ENCODE data around the gene GSG1L.
"Not testable (repeated sequence)": the region's sequence is repeated elsewhere in the genome, so short reads cannot be mapped to it uniquely, and the experiment has no call there.

Gene GSG1L

DNA sequence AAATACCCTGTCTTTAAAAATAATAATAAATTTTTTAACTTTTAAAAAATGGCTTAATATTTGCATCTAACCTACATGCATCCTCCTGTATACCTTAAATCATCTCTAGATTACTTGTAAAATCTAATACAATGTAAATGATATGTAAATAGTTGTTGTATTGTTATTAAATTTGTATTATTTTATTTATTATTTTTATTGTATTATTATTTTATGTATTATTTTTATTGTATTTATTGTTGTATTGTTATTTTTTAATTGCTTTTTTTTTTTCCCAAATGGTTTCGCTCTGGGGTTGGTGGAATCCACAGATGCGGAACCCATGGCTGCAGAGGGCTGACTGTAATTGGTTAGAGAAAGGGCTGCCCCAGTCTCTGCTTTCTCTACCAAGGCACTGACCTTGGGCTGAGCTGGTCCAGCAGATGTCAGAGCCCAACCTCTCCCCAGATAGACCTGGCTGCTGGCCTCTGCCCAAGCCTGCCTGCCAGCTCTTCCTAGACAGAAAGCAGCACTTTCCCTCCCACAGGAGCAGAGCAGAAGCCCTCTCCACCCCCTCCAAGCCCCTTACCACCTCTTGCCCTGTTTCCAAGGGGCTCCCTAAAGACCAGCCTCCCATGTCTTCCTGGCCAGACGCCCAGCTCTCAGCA, 183.8 kb downstream of the GSG1L start:
- H3K4me3 ChIP-seq (ENCODE audit: low read depth, low read length) = no peak overlapping the region
- DNase-seq (ENCODE audit: low read depth) = no peak

DNA sequence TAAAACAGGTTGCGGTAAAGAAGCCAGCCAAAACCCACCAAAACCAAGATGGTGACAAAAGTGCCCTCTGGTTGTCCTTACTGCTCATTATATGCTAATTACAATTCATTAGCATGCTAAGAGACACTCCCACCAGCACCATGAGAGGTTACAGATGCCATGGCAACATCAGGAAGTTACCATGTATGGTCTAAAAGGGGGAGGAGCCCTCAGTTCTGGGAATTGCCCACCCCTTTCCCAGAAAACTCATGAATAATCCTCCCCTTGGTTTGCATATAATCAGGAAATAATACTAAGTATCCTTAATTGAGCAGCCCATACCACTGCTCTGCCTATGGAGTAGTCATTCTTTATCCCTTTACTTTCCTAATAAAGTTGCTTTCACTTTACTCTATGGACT, 190.9 kb downstream of the GSG1L start:
- not testable (repeated sequence) for H3K4me3 ChIP-seq (ENCODE audit: low read depth, low read length); DNase-seq (ENCODE audit: low read depth)

DNA sequence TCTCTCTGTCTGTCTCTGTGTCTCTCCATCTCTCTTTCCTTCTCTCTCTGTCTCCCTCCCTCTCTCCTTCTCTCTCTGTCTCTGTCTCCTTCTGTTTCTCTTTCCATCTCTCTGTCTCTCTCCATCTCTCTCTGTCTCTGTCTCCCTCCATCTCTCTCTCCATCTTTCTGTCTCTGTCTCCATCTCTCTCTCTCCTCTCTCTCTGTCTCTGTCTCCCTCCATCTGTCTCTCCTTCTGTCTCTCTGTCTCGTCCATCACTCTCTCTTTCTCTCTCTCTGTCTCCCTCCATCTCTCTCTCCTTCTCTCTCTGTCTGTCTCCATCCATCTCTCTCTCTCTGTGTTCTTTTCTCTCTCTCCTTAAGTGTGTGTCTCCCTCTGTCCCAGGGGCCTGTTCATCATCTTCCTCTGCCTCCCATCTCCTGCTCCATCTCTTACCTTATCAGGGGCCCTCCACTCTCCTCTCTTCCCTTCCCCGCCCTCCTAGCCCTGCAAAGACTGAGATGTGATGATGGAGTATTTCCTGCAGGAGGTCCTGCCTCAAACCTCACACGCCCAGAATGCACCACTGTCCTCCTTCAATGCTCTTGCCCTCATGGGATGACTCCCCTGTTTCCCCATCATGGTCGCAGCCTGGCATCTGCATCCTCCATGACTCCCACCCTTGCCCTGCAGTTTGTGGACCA, 193.3 kb downstream of the GSG1L start:
- no peak overlapping the region for H3K4me3 ChIP-seq (ENCODE audit: low read depth, low read length)
- DNase-seq (ENCODE audit: low read depth) = no peak

DNA sequence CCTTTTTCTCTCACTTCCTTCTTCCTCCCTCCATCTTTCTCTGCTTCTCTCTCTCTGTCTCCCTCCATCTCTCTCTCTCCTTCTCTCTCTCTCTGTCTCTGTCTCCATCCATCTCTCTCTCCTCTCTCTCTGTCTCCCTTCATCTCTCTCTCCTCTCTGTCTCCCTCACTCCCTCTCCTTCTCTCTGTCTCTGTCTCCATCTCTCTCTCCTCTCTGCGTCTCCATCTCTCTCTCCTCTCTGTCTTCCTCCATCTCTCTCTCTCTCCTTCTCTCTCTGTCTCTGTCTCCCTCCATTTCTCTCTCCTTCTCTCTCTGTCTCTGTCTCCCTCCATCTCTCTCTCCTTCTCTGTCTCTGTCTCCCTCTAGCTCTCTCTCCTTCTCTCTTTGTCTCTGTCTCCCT, 194.1 kb downstream of the GSG1L start:
- no peak for DNase-seq (ENCODE audit: low read depth)
- H3K4me3 ChIP-seq (ENCODE audit: low read depth, low read length) = no peak overlapping the region

DNA sequence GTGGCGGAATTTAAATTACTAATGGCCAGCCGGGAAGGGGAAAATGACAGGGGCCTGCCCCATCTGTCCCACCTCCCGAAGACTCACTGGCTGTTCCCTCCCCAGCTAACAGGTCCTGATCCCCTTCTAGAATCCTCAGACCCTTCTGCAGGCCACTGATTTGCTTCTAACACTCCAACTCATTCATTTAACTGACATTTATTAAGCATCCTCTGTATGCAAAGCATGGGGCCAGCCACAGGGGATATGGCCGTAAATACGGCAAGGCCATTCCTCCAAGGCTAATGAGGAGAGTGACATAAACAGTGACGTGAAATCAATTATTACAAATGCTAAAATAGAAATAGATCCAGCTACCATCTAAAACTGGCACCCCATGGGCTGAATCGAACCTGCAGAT, 195.3 kb downstream of the GSG1L start:
- no peak for DNase-seq (ENCODE audit: low read depth)
- H3K4me3 ChIP-seq (ENCODE audit: low read depth, low read length) = no peak overlapping the region

DNA sequence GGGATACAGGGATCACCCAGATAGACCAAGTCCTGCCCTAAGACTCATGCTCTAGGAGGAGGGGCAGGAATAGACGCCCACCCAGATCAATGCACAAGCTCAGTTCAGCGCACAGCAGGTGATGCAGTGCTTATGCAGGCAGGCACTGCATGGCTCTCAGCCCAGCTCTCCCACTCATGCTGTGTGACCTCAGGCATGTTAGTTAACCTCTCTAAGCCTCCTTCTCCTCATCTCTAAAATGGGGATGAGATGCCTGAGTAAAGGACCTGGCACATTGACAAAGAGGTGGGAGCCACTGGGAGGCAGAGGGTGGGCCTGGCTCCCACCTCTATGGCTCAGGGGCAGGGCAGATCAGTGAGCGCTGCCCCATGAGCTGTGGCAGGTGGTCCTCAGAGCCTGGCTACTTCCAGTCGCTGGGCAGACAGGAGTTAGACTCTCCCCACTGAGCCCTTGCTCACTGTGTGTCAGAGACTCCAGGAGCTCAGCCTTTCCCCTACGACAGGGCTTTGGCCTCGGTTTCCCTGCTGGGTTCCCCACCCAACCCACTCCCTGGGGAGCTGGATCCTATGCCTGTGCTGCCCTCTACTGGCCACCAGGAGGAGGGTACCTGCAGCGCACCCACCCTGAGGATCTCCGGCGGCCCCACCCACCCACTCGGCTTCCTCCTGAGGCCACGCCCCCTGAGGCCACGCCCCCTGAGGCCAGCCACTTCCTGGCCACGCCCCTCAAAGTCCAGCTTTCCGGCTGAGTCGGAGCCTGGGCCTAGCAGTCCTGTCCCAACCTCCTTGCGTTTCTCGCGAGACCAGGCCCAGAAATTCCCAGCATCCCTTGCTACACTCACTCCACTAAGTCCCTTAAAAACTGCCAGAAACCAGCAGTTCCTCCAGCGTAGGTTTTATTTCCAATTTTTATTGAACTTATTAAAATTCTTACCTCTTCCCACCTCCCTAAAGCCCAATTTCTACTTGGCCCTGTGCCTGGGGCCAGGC, 196.1 kb downstream of the GSG1L start:
- H3K4me3 ChIP-seq (ENCODE audit: low read depth, low read length) = no peak overlapping the region
- no peak for DNase-seq (ENCODE audit: low read depth)

DNA sequence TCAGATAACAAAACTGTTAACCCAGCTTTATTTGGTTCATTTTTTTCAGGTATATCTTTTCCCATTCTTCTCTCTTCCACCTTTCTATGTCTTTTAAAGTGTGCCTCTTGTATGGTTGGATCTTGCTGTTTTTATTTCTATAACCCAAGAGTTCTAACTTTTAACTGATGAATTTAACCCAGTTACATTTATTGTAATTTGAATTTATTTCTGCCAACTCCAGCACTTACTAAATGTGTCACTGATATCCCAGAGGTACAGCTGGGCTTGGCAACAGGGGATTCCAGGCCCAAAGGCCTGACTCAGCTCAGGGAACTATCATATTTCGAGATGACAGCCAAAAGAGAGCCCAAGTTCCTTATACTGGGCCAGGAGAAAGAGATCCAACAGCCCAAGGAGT, 200.1 kb downstream of the GSG1L start:
- H3K4me3 ChIP-seq (ENCODE audit: low read depth, low read length) = no peak overlapping the region
- DNase-seq (ENCODE audit: low read depth) = no peak

DNA sequence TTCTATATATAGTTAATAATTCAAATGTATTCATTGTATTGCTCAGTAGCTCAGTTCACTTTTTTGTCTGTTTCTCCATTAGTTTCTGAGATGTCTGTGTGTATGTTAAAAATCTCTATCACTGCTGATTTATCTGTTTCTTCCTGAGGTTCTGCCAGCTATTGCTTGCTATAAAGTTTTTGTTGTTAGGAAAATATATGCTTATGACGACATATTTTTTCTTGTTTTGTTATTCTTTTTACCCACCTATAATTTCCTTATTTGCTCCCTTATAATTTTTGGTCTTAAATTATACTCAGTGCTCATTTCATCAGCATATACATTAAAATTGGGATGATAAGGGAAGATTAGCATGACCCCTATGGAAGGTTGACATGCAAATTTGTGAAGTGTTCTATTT, 200.6 kb downstream of the GSG1L start:
- no peak for DNase-seq (ENCODE audit: low read depth)
- H3K4me3 ChIP-seq (ENCODE audit: low read depth, low read length) = no peak overlapping the region

DNA sequence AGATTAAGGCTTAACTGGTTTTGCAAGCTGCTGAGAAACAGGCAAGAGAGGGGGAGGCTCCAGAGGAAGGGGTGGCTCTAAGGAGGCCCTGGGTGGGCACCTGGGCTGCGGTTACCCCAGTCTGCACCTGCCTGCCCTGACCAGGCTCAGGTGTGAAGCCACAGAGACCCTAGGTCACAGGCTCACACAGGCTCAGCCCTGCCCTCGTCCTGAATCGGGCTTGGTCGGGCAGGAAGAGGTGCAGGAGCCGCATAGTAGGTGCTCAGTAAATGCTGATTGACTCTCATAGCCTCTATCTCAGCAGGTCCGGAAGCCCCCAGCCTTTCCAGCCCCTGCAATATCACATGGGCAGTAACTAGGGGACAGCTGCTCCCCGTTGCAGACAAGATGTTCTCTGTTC, 203.4 kb downstream of the GSG1L start:
- DNase-seq (ENCODE audit: low read depth) = no peak
- no peak overlapping the region for H3K4me3 ChIP-seq (ENCODE audit: low read depth, low read length)

DNA sequence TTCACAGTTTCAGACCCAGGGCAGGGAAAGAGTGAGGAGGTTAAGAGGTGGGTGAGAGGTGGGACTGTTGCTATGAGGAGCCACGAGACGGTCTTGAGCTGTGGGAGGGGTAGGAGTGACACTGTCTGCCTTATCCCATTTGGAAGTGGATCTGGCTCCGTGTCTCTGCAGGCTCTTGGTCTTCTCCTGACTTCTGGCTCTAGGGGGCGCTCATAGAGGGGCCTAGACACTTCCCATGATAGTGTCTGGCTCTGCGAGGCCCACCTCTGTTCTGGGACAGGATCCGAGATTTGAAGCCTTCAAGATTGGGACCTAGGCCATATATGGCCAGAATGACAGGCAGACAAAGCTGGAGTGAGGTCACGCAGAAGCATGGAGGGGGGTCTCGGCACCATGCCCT, 204.5 kb downstream of the GSG1L start:
- no peak for DNase-seq (ENCODE audit: low read depth)
- H3K4me3 ChIP-seq (ENCODE audit: low read depth, low read length) = no peak overlapping the region

DNA sequence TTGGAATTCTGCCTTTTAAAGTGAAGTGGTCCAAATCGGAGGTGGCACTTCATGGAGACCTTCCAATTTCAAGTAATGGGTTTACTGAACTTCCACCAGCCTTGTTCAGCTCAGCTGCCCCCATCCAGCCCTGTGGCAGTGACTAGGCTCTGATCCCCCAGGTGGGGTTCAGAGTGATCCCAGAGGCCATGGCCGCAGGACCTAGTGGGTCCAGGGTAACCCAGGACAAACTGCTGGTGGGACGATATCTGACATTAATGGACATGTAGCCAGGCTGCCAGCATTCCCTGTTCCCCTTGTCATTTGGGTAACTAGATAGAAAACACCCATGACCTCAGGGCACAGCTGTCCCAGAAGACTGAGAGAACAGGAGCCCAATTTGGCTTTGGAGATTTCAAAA, 209.9 kb downstream of the GSG1L start:
- no peak for DNase-seq (ENCODE audit: low read depth)
- H3K4me3 ChIP-seq (ENCODE audit: low read depth, low read length) = no peak overlapping the region

DNA sequence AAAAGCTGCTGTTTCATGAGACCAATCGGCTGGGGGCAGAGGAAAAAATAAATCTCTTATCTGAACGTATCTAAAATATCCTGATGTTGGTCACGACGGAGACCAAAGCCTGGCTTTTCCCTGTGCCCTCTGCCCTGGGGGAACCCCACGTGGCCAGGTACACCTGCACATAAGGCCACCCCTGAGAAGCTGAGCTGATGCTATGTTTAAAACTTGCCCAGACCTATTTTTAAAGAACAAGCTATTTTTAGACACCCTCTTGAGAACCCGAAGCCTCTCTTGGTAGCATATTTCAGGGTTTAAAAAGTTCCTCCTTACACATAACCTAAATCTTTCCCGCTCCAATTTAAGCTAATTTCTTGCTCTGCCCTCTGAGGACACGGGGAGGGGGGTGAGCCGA, 210.4 kb downstream of the GSG1L start:
- DNase-seq (ENCODE audit: low read depth) = no peak
- no peak overlapping the region for H3K4me3 ChIP-seq (ENCODE audit: low read depth, low read length)

DNA sequence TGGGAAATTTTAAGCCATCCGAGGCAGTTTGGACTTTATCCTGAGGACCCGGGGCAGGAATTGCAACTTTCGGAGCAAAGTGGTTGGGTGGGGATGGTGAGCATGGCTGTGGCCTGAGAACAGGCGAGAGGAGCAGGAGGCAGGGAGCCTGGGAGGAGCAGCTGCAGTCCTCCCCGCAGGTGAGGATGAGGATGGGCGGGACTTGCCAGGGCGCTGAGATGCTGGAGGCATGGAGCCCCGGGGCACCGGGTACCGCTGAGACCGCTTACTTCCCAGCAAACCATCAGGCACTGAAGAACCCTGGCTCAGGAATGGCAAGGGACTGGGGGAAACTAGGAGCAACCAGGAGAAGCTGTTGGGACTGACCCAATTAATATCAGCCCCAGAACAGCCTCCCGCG, 210.8 kb downstream of the GSG1L start:
- DNase-seq (ENCODE audit: low read depth) = no peak
- no peak overlapping the region for H3K4me3 ChIP-seq (ENCODE audit: low read depth, low read length)

DNA sequence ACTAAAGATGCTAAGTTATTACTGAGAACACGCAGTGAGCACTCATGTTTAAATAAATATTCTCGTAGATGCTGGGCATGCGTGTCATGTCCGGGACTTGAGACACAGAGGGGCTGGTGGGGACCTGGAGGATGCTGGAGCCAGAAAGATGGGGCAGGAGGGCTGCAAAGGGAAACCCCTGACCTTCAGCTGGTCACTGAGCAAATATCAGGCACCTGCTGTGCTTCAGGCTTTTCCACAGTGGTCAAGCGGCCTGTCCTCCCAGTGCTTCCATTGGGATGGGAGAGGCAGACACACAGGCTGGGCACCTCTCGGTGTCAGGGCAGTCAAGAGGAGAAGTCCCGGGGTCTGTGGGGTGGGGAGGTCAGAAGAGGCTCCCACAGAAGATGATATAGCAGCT, 211.4 kb downstream of the GSG1L start:
- no peak for DNase-seq (ENCODE audit: low read depth)

DNA sequence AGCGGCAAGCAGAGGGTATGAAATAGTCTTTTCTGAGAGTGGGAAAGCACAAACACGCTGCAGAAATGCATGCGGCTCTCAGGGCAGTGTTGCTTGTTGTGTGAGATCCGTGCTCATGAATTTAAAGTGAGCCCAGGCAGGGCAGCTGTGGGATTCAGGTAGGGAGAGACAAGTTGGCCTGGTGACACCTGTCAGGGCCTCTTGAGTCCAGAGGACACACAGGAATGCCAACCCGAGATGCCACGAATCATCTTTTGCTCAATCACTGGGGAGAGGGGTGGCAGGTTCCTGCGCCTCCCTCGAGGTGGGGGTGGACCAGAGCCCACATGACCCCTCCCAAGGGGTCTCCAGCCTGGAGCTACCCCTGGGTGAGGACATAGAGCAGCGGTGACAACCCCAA, 211.9 kb downstream of the GSG1L start:
- H3K4me3 ChIP-seq (ENCODE audit: low read depth, low read length) = no peak overlapping the region
- no peak for DNase-seq (ENCODE audit: low read depth)

More for the DNA sequence above, 211.4 kb downstream of the GSG1L start:
- H3K4me3 ChIP-seq (ENCODE audit: low read depth, low read length) = no peak overlapping the region

DNA sequence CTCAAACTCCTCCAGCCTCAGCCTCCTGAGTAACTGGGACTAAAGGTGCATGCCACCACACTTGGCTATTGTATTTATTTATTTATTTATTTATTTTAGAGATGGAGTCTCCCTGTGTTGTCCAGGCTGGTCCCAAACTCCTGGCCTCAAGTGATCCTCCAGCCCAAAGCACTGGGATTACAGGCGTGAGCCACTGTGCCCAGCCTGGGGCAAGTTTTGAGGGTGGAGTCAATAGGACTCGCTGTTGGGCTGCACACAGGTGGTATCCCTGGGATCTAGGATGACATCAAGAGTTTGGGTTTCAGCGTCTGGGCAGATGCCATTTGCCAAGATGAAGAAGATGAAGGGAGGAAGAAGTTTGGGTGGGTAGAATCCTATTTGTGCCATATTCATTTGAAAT, 213.9 kb downstream of the GSG1L start:
- DNase-seq (ENCODE audit: low read depth) = no peak
- H3K4me3 ChIP-seq (ENCODE audit: low read depth, low read length) = no peak overlapping the region

DNA sequence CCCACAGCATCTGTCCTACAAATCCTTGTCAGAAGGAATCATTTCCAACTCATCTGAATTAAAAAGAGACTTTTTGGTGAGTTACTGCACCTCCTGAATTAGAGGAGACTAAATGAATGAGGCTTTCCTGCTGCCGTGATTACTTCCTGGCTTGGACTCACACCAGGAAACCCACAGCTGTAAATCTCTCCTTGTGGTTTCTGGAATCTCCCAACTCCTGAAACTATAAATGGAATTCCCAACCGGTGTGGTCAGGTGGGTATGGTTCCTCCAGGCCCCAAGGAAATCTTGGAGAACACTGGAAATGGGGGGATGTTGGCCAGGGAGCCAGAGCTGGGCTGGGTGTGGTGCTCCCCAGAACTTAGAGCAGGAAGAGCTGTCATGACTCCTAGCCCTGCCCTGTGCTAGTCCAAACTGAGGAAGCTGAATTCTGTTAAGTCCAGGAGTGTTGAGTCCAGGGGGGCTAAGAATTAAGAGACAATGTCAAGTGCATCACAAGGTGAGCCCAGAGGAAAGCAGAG, 216.4 kb downstream of the GSG1L start:
- no peak for DNase-seq (ENCODE audit: low read depth)
- no peak overlapping the region for H3K4me3 ChIP-seq (ENCODE audit: low read depth, low read length)

DNA sequence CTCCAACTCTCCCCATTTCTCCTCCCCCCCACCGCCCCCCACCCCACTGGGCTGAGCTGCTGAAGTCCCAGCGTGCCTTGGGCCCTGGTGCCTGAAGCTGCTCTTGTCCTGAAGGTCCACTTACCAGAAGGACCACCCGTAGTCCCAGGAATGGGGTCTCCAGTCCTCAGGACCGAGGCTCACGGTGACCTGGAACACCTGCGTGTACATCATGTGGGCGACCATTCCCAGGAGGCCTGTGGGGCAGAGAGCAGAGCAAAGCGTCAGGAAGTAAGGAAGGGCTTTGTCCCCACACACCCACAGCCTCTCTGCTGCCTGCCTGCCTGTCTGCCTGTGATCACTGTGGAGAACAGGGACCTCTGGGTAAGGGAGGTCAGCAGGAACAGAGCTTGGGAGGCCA, 218.7 kb downstream of the GSG1L start:
- DNase-seq (ENCODE audit: low read depth) = no peak

DNA sequence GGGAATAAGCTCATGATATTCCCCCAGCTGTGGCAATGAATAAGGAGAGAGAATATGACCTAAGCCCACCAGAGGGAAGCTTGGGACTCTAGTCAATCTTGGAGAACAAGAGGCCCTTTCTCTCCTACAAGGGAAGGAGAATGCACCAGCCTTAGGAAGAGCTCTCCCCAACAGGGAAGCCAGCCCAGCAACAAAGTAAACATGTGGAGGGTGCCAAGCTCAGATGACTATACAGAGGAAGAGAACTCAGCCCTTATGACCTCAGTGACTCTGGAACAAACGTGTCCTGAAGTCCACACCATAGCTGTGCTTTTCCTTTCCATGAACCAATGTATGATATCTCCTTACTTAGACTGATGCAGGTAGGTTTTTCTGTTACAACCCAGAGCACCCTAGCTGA, 219.7 kb downstream of the GSG1L start:
- no peak overlapping the region for H3K4me3 ChIP-seq (ENCODE audit: low read depth, low read length)
- DNase-seq (ENCODE audit: low read depth) = no peak

More for the DNA sequence above, 218.7 kb downstream of the GSG1L start:
- no peak overlapping the region for H3K4me3 ChIP-seq (ENCODE audit: low read depth, low read length)

DNA sequence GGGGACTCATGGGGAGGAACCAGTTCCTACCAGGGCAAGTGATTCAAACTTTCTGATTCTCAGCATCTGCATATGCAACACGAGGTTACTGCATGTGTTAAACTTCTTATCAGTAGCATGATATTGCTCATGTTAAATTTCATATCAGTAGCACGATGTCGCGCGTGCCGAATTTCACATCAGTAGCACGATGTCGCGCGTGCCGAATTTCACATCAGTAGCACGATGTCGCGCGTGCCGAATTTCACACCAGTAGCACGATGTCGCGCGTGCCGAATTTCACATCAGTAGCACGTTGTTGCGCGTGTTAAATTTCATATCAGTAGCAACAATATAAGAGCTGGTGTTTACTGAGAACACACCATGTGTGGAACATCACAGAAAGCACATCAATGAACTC, 221.6 kb downstream of the GSG1L start:
- no peak for DNase-seq (ENCODE audit: low read depth)
- H3K4me3 ChIP-seq (ENCODE audit: low read depth, low read length) = no peak overlapping the region
